Thoracic aorta (tissue), 2 donors: ENCODE results near the gene NFIX. TPM values are rescaled to one million over a fixed set of nuclear protein-coding genes. Genes with fewer than 3 reads are reported as not detected.

ENCODE experiments used
- ATAC-seq: fragments of 150-250 bp; one replicate; pipeline ENCODE4 v1.8.0; 2017; ENCODE audit warnings: low read depth; ENCODE audit not compliant: insufficient number of reproducible peaks, low FRiP score
- DNase-seq: peaks from one replicate; pipeline ENCODE4 v3.0.0-alpha.2; 2020; ENCODE audit warnings: low spot score
- H3K27ac ChIP-seq, 2 donors: fragments of 200-600 bp; sonication (generic); 1 replicate in 1 of 2; 2 replicates in 1 of 2; pipeline ENCODE4 v1.5.1; 2016; ENCODE audit warnings: mild to moderate bottlenecking in 2 of 2, moderate library complexity in 2 of 2
- H3K27me3 ChIP-seq: fragments of 200-600 bp; sonication (generic); replicated peaks from 2 replicates; pipeline ENCODE4 v1.6.0; 2016; ENCODE audit warnings: mild to moderate bottlenecking; ENCODE audit not compliant: insufficient read depth
- H3K36me3 ChIP-seq: fragments of 200-600 bp; sonication (generic); one replicate; pipeline ENCODE4 v1.5.1; 2016
- H3K4me1 ChIP-seq, 2 donors: fragments of 200-600 bp; sonication (generic); 1 replicate in 1 of 2; 2 replicates in 1 of 2; pipeline versions ENCODE4 v1.5.1 to v1.6.0; 2016; ENCODE audit warnings: low read depth in 2 of 2, mild to moderate bottlenecking in 1 of 2; ENCODE audit not compliant: control insufficient read depth in 1 of 2
- H3K4me3 ChIP-seq: fragments of 200-600 bp; sonication (generic); 2 replicates; pipeline ENCODE4 v1.5.1; 2016; ENCODE audit warnings: mild to moderate bottlenecking
- H3K9me3 ChIP-seq: fragments of 200-600 bp; sonication (generic); 2 replicates; pipeline ENCODE4 v1.5.1; 2016
- total RNA-seq, 2 donors: library from RNA; depleted of rRNA; stranded (reverse); fragments of >200 nt; gene quantifications; one replicate each; pipeline versions ENCODE4 v1.1.0 to v1.2.3, GENCODE V29; 2016
- TF ChIP-seq, protein P1 (sequence below): fragments of 200-600 bp; sonication (generic); IDR thresholded peaks from one replicate; pipeline ENCODE4 v1.5.1; 2019; ENCODE audit warnings: antibody characterized with exemption

Gene NFIX
- total RNA-seq, 2 donors from 2014 or later = 126 to 145 TPM

DNA sequence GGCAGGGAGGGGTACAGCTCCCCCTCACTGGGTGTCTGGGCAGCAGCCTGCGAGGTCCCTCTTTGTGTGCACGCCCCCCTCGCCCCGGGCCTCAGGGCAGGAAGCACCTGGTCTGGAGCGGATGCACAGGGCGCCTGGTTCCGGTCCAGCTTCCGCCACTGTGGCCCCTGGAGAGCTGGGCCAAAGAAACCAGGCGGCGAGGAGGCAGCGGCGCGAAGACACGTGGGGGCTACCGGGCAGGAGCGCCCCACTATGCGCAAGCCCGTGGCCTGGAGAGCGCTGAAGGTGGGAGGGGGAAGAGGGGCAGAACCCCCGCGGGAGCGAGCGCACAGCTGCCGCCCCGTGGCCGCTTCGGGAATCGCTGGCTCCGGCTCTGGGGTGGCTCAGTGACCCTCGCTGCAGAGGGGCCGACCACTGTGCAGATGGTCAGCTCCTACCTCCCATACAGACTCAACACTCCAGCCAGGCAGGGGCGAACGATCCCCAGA, 109.1 kb downstream of the NFIX start:
- Histone ChIP-seq H3K4me3 (peak overlapping the region; percentile 29), H3K9me3 (no peaks in the 10 kb centered on the region), H3K4me1 (peaks cover 13 to 37% of the 10 kb centered on the region in 2 donors), H3K27me3 (no peaks in the 10 kb centered on the region), H3K27ac (peak overlapping the region in 1 of 2 donors; percentile 84), H3K36me3 (peaks cover 6% of the 10 kb centered on the region)
- ATAC-seq (no peak), DNase-seq (no peak)
- TF ChIP-seq, protein P1, sequence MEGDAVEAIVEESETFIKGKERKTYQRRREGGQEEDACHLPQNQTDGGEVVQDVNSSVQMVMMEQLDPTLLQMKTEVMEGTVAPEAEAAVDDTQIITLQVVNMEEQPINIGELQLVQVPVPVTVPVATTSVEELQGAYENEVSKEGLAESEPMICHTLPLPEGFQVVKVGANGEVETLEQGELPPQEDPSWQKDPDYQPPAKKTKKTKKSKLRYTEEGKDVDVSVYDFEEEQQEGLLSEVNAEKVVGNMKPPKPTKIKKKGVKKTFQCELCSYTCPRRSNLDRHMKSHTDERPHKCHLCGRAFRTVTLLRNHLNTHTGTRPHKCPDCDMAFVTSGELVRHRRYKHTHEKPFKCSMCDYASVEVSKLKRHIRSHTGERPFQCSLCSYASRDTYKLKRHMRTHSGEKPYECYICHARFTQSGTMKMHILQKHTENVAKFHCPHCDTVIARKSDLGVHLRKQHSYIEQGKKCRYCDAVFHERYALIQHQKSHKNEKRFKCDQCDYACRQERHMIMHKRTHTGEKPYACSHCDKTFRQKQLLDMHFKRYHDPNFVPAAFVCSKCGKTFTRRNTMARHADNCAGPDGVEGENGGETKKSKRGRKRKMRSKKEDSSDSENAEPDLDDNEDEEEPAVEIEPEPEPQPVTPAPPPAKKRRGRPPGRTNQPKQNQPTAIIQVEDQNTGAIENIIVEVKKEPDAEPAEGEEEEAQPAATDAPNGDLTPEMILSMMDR = peak; percentile 74

DNA sequence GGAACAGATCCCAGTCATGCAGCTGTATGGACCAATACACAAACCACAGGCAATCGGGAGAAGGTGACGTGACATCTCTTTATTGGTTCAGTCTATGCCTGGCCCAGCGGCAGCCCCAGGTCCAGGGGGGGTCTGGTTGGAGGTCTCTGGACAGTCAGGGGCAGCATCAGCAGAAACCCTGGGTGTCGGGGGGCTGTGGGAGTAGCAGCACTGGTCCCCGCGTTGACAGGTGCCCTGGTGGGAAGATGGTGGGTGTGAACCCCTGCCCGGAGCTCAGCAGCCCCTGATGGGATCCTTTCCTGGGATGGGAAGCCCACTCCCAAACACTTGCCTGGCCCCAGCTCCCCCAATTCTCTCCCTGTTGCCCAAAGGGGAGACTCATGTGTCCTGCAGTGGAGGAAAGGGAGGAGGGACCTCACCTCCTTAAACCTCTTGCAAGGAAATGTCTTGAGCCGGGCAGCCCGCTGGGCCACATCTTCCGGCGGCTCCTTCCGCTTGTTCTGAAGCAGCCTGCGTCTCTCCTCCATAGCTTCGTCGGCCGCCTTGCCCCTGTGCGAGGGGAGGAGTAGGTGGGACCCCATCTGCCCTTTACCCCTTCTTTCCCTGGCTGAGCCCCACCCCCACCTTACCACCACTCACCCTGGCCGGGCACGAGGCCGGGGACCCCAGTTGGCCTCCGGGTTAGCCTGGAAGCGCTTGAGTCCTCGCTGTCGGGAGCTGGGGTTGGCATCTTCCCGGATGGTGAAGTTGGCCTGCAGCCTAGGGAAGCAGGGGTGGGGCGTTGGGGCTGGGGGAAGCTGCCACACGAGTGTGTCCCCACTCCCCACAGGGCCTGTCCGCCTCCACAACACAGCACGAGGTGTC, 109.8 kb downstream of the NFIX start:
- ATAC-seq = peak; percentile 5
- peak overlapping the region in 1 of 2 donors; percentile 84 for H3K27ac ChIP-seq
- H3K27me3 ChIP-seq = no peaks in the 10 kb centered on the region
- H3K36me3 ChIP-seq = peaks cover 8% of the 10 kb centered on the region
- H3K9me3 ChIP-seq = no peaks in the 10 kb centered on the region
- TF ChIP-seq, protein P1 = no peak
- no peak for DNase-seq
- peaks cover 13 to 32% of the 10 kb centered on the region in 2 donors for H3K4me1 ChIP-seq
- peak overlapping the region; percentile 29 for H3K4me3 ChIP-seq

DNA sequence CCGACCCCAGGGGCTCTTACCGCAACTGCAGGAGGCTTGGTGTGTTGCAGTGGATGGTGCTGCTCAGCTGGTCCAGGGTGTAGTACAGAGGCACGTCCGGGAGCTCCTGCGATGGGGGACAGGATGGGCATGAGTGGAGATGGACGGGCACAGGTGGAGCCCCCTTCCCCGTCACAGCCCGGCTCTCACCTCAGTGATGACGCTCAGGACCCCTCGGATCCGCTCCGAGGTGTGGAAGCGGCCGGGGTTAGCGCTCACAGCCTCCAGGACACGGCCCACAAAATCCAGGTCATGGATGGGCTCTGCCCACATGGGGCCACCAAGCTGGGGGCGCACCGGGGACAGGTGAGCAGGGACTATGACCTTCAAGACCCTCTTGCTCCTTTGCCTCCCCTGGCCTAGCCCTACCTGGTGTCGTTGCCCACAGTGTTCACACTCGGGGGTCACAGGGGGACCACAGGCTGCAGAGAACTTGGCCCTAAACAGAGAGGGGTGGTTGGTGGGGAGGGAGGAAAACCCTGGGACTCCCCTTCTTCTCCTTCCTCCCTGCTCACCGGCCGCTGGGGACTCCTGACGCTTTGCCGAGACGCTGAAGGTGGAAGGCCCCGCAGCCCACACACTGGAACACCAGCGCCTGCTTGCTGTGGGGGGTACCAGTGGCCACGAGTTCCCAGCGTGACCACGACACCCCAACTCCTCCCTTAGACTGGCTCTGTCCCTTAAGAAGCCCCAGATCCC, 114.3 kb downstream of the NFIX start:
- peaks cover 16% of the 10 kb centered on the region for H3K36me3 ChIP-seq

DNA sequence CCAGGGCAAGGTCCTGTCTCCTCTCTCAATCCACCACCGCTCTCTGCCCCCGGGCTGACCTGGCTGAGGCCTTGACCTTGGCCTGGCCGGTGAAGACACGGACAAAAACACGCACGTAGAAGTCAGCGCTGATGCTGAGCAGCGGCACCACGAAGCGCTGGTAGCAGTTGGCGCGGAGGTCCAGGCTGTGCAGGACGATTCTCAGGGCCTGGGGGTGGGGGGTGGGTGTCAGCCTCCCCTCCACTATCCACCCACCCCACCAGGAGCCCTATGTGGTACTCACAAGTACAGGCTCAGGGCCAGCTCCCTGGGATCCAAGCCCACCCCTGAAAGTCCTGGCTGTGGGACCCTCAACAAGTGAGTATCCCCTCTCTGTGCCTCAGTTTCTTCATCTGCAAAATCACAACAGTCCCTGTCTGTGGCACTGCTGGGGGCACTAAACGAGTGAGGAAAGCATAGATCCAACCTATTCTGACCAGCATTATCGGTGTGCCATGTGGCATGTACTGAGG, 114.9 kb downstream of the NFIX start:
- Histone ChIP-seq H3K36me3 (peaks cover 16% of the 10 kb centered on the region), H3K4me1 (peaks cover 0 to under 1% of the 10 kb centered on the region in 2 donors), H3K27me3 (no peaks in the 10 kb centered on the region), H3K4me3 (no peak overlapping the region), H3K9me3 (no peaks in the 10 kb centered on the region), H3K27ac (no peak overlapping the region)
- ATAC-seq (no peak), DNase-seq (no peak)
- TF ChIP-seq, protein P1 = no peak

More for the DNA sequence above, 114.3 kb downstream of the NFIX start:
- no peak overlapping the region for H3K27ac ChIP-seq
- H3K4me1 ChIP-seq = no peaks in the 10 kb centered on the region
- DNase-seq (no peak), ATAC-seq (no peak)
- no peaks in the 10 kb centered on the region for H3K9me3 ChIP-seq
- H3K4me3 ChIP-seq = no peak overlapping the region
- no peaks in the 10 kb centered on the region for H3K27me3 ChIP-seq
- TF ChIP-seq, protein P1 = no peak

DNA sequence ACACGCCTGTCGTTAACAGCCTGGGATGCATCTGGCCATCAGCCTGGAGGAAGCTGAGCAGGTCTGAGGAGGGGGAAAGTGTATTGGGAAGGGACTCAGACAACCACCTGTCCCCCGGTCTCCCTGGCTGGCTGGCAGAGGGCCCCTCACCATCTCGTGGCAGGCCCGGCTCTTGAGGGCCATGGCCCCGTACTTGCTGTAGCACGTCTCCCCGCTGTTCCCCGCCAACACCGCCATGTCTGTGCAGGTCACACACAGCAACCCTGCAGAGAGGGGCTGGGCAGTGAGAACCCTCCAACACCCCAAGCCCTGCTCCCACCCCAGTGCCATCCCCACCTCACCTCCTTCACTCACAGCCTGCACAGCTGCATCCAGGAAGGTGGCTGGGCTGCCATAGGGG, 117.3 kb downstream of the NFIX start:
- H3K4me3 ChIP-seq = no peak overlapping the region

More for the DNA sequence above, 117.3 kb downstream of the NFIX start:
- TF ChIP-seq, protein P1 = no peak
- Histone ChIP-seq H3K9me3 (no peaks in the 10 kb centered on the region), H3K27ac (no peak overlapping the region), H3K36me3 (peaks cover 16% of the 10 kb centered on the region), H3K4me1 (peaks cover 9 to 20% of the 10 kb centered on the region in 2 donors), H3K27me3 (no peaks in the 10 kb centered on the region)
- DNase-seq (no peak), ATAC-seq (no peak)
